Duodenal mucosa (tissue), 2 donors: Measurements from ENCODE around the gene CD80.
"Not testable (repeated sequence)": the region's sequence is repeated elsewhere in the genome, so short reads cannot be mapped to it uniquely, and the experiment has no call there.

Experiments used
- H3K27ac ChIP-seq: one replicate; pipeline ENCODE4 v1.7.0; 2013; ENCODE audit warnings: low read depth, low read length
- H3K27me3 ChIP-seq, 2 donors: one replicate each; pipeline ENCODE4 v1.7.0; 2013; ENCODE audit warnings: low read length in 2 of 2, control low read depth in 1 of 2; ENCODE audit not compliant: insufficient read depth in 2 of 2, control insufficient read depth in 1 of 2
- H3K36me3 ChIP-seq, 2 donors: one replicate each; pipeline ENCODE4 v1.7.0; 2013; ENCODE audit warnings: low read length in 2 of 2, control low read depth in 1 of 2; ENCODE audit not compliant: insufficient read depth in 2 of 2, control insufficient read depth in 1 of 2
- H3K4me1 ChIP-seq, 2 donors: one replicate each; pipeline ENCODE4 v1.7.0; 2013; ENCODE audit warnings: low read length in 2 of 2, control low read depth in 1 of 2; ENCODE audit not compliant: insufficient read depth in 2 of 2, control insufficient read depth in 1 of 2
- H3K4me3 ChIP-seq, 2 donors: one replicate each; pipeline ENCODE4 v1.7.0; 2013; ENCODE audit warnings: low read length in 2 of 2, low read depth in 1 of 2
- H3K9ac ChIP-seq, 2 donors: one replicate each; pipeline ENCODE4 v1.7.0; 2013; ENCODE audit warnings: low read length in 2 of 2, low read depth in 1 of 2
- H3K9me3 ChIP-seq, 2 donors: one replicate each; pipeline ENCODE4 v1.7.0; 2013; ENCODE audit warnings: low read length in 2 of 2, control low read depth in 1 of 2; ENCODE audit not compliant: control insufficient read depth in 1 of 2

CD80 gene

DNA sequence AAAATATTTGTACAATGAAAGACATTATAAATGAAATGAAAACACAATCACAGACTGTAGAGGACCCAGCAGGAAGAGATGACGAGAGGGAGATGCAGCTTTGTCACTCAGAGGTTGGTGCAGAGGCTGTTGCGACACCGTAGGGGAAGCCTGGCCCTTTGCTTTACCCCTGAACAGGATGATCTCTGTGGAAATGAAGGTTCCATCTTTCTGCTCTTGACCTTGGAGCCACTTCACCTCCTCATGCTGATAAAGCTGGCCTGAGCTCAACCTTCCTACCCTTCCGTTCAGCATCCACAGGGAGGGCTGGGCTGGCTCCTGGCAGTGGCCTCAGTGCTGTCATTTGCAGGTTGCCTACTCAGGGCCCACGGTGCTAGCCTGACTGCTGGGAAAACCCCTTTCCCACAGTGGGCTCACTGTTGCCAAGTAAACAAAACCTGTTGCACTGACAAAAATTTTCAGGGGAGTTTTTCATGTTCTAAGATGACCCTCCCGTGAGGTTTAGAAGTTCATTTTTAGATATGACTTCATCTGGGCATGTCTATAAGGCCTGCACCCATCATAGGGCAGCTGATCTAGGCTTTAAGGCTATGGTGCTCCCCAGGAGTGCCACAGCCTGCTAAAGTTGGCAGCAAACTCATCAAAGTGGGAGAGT is 3.0 kb upstream of the CD80 start:
- no peaks in the 10 kb centered on the region for H3K27me3 ChIP-seq
- H3K4me3 ChIP-seq, result no peak overlapping the region
- H3K27ac ChIP-seq, result no peak overlapping the region
- no peaks in the 10 kb centered on the region for H3K4me1 ChIP-seq
- no peak overlapping the region for H3K9ac ChIP-seq
- no peaks in the 10 kb centered on the region for H3K9me3 ChIP-seq
- H3K36me3 ChIP-seq, result no peaks in the 10 kb centered on the region

DNA sequence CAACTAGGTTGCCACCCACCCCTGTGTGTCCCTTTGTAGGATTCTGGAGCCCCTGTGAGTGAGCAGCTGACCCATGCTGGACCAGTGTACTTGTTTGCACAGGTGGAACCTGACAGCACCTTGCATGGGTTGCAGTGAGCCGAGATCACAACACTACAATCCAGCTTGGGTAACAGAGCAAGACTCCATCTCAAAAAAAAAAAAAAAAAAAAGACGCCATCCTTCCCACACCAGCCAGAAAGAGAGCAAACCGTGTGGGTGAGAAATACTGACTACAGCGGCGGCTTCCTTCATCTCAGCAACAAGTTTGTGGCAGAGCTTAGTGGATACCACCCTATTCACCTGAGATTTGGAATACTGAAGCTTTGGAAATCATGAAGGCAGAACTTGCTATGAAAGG is 746 bp upstream of the CD80 start:
- no peaks in the 10 kb centered on the region for H3K27me3 ChIP-seq
- no peak overlapping the region for H3K27ac ChIP-seq
- H3K9ac ChIP-seq, result no peak overlapping the region
- H3K4me1 ChIP-seq, result no peaks in the 10 kb centered on the region
- H3K4me3 ChIP-seq, result no peak overlapping the region
- no peaks in the 10 kb centered on the region for H3K36me3 ChIP-seq
- H3K9me3 ChIP-seq, result no peaks in the 10 kb centered on the region

DNA sequence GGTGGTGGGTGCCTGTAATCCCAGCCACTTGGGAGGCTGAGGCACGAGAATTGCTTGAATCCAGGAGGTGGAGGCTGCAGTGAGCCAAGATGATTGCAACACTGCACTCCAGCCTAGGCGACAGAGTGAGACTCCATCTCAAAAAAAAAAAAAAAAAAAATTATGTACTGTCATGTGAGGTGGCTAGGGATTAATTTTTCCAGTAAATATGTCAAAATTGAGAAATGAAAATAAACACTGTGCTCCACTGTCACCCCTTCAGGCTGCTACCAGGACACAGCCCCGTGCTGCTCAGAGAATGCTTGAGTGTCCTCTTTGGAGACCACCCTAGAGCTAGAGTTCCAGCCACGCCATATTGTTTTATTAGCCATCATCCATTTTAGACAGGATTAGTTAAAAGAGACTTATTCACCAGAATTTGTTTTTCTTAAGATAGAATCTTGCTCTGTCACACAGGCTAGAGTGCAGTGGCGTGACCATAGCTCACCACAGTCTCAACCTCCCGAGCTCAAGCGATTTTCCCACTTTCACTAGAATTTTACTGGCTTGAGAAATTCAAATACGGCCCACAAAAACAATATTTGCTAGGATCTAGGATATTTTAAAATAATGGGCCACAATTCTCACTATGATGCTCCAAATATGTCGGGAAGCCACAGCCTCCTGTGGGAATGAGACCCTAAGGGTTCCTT is 642 bp downstream of the CD80 start:
- no peak overlapping the region for H3K9ac ChIP-seq
- no peak overlapping the region for H3K4me3 ChIP-seq
- no peaks in the 10 kb centered on the region for H3K27me3 ChIP-seq
- no peaks in the 10 kb centered on the region for H3K36me3 ChIP-seq
- H3K4me1 ChIP-seq, result no peaks in the 10 kb centered on the region
- no peak overlapping the region for H3K27ac ChIP-seq
- H3K9me3 ChIP-seq, result no peaks in the 10 kb centered on the region

GRCh38 chr3:119557877-119558269 is 1.5 kb downstream of the CD80 start:
- Histone ChIP-seq H3K4me1 (no peaks in the 10 kb centered on the region), H3K9me3 (no peaks in the 10 kb centered on the region), H3K27ac (no peak overlapping the region), H3K9ac (no peak overlapping the region), H3K36me3 (no peaks in the 10 kb centered on the region), H3K27me3 (no peaks in the 10 kb centered on the region), H3K4me3 (no peak overlapping the region)

GRCh38 chr3:119557192-119557876 is 2.1 kb downstream of the CD80 start:
- Histone ChIP-seq H3K4me1 (no peaks in the 10 kb centered on the region), H3K4me3 (no peak overlapping the region), H3K27ac (no peak overlapping the region), H3K27me3 (no peaks in the 10 kb centered on the region), H3K9ac (no peak overlapping the region), H3K9me3 (no peaks in the 10 kb centered on the region), H3K36me3 (no peaks in the 10 kb centered on the region)

- no peaks in the 10 kb centered on the region for H3K27me3 ChIP-seq
- no peaks in the 10 kb centered on the region for H3K36me3 ChIP-seq
- no peak overlapping the region for H3K27ac ChIP-seq
- no peak overlapping the region for H3K4me3 ChIP-seq
- H3K9ac ChIP-seq, result no peak overlapping the region
- no peaks in the 10 kb centered on the region for H3K4me1 ChIP-seq
- no peaks in the 10 kb centered on the region for H3K9me3 ChIP-seq
Measured at GRCh38 chr3:119555929-119556328, 3.5 kb downstream of the CD80 start.

- Histone ChIP-seq H3K36me3 (no peaks in the 10 kb centered on the region), H3K9ac (no peak overlapping the region), H3K9me3 (no peaks in the 10 kb centered on the region), H3K27ac (no peak overlapping the region), H3K4me3 (no peak overlapping the region), H3K4me1 (no peaks in the 10 kb centered on the region), H3K27me3 (no peaks in the 10 kb centered on the region)
Measured at GRCh38 chr3:119555309-119555735, 4.1 kb downstream of the CD80 start.

DNA sequence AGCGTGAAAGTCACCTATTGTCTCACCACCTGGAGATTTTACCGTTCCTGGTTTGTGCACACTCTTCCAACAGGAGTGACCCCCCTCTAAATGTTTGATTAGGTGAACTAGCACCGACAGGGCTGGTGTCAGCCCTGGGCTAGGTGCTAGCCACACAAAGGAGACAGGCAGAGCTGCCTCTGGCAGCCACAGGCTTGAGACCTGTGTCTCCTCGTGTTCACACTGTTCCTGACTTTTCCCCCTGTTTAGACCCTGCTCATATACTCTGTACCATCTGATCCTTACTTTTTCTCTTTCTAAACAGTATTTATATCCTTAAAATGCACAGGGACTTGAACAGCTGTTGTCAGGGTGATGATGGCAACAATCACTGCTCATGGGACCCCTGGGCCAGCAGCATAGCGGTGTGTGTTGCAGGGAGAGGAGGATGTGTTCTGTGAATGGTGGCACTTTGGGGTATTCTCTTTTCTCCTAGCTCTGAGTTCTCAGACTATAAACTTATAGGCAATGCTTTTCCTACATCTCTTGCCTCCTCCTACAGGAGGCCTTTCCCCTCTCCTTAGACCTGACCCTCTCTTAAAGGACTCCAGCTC is 5.5 kb downstream of the CD80 start:
- H3K4me1 ChIP-seq, result no peaks in the 10 kb centered on the region
- no peaks in the 10 kb centered on the region for H3K27me3 ChIP-seq
- no peak overlapping the region for H3K9ac ChIP-seq
- no peaks in the 10 kb centered on the region for H3K36me3 ChIP-seq
- no peak overlapping the region for H3K27ac ChIP-seq
- no peak overlapping the region for H3K4me3 ChIP-seq
- H3K9me3 ChIP-seq, result no peaks in the 10 kb centered on the region

- not testable (repeated sequence) for H3K27me3 ChIP-seq, H3K9ac ChIP-seq, H3K4me1 ChIP-seq, H3K9me3 ChIP-seq, H3K36me3 ChIP-seq, H3K4me3 ChIP-seq, H3K27ac ChIP-seq
Measured at GRCh38 chr3:119552928-119553327, 6.5 kb downstream of the CD80 start.

DNA sequence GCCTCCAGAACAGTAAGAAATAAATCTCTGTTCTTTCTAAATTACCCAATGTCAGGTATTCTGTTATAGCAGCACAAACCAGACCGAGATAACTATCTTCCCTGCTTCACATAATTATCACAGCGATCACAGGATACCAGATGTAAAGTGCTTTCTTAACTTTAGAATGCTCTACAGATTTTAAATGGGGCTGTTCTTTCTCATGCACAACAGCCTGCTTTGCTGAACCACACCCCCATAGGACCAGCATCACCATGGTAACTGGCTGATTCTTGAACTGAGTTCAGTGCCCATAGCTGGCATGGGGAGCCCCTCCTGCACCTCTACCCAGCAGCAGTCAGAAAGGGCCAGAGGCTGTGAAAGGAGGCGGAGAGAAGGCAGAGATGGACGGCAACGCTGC is 7.8 kb downstream of the CD80 start:
- Histone ChIP-seq H3K27ac (no peak overlapping the region), H3K27me3 (no peaks in the 10 kb centered on the region), H3K9ac (no peak overlapping the region), H3K9me3 (no peaks in the 10 kb centered on the region), H3K4me3 (no peak overlapping the region), H3K4me1 (no peaks in the 10 kb centered on the region), H3K36me3 (no peaks in the 10 kb centered on the region)
